HG02885 (cell line): ENCODE results near the gene TAAR1.
"Not testable (repeated sequence)": the region's sequence is repeated elsewhere in the genome, so short reads cannot be mapped to it uniquely, and the experiment has no call there.

Source experiments
- ATAC-seq: cut with Tn5 transposase; IDR thresholded peaks from one replicate; pipeline ENCODE4 v1.9.1; 2021; ENCODE audit warnings: mild to moderate bottlenecking; ENCODE audit not compliant: unreplicated experiment, poor library complexity

The TAAR1 gene

DNA sequence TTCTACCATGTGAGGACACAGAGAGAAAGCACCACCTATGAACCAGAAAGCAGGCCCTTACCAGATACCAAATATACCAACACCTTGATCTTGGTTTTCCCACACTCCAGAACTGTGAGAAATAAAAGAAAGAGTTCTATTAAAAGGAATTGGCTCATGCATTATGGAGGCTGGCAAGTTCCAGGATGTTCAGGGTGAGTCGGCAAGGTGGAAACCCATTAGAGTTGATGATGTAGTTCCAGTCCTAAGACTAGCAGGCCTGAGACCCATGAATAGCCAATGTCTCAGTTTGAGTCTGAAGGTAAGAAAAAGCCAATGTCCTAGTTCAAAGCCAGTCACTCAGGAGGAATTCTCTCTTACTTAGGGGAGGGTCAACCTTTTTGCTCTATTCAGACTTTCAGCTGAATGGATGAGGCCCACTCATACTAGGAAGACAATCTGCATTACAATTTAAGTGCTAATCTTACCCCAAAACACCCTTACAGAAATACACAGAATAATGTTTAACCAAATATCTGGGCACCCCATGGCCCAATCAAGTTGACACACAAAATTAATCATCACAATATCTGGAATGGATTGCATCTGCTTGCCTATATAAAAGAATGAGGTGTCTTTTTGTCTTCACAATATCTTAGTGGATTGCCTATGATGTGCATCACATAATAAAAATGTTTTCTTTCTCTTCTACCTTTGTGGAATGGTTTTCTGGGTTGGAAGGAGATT is 5.5 kb upstream of the TAAR1 start:
- ATAC-seq = no peak

DNA sequence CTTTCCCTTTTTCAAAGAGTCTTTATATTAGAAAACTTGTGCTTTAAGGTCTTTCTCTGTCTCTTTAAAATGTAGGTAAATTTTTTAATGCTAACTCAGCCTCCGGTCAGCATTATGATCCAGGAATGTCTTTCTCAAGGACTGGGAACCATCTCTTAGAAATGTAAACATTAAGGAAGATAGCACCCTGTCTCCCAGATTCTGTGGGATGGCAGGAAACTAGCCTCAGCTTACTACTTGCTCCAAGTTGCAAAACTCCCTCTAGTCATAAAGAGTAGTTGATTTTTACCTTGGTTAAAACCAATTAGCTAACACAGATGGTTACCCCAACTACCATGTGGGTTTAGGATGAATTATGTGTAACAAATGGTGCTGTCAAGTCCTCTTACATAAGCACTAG is 4.7 kb upstream of the TAAR1 start:
- no peak for ATAC-seq

DNA sequence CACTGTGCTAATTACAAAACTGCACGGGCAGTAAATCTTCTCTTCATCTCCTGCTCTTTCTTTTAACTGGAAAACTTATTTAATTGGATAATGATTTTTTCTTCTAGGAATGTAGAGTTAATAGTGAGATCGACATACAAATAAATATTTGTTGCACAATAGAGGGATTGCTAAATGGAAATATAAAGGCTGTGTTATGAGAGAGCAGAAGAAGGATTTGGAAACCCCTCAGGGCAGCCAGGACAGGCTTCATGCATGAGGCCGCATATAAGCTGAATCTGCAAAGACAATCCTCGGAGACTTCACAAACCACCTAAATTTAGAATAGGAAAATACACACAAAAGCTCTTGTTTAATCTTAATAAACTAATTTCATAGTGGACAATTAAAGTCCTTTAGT is 2.9 kb upstream of the TAAR1 start:
- ATAC-seq = no peak

DNA sequence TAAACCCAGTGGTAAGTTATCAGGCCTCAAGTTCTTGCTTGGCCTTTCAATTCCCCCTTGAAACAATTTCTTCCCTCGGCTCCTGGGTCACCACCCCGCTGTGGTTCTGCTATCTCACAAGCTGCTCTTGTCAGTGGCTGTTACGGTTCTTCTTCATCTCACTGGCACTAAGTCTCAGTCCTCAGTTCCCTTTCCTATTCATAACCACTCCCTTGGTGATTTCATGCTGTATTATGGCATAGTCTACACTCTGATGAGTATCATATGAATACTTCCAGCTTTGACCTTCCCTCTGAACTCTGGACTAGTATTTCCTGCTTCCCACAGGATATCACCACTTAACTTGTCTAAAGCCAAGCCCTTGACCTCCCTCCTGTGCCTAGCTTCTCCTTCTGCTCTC is 7.9 kb downstream of the TAAR1 start:
- ATAC-seq = peak; percentile 57

DNA sequence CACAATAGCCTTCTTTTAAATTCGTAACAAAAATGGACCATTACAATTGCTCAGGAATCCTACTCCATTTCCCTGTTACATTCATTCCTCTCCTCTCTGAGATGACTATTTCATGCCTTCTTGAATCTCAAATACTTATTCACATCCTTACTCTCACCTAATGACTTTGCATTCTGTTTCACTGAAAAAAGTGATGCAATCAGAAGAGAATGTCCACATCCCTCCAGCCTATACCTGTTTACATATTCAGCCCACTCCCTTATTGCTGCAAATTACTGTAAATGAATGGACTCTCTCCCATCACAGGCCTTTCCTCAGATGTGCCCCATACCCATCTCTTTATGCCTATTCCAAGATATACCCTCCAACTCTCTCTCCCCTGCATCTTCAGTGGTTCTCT is 8.6 kb downstream of the TAAR1 start:
- no peak for ATAC-seq

GRCh38 chr6:132648828-132649227 is 10.2 kb downstream of the TAAR1 start:
- no peak for ATAC-seq

DNA sequence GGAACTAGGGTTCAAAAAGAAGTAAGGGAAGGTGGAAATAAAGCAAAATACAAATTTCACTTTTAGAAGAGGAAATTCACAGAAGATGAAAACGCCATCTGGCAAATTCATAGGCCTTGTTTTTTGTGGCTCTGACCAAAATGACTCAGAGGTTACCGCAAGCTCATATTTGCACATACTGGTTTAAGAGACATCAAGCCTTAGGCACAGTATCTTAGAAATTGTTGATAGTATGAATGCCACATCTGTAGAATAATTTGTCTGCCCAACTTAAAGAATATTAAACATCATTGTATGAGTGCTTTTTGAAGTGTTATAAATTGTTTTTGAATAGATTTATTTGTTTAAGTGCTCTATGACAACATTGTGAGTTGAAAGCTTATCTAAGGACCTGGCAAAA is 10.6 kb downstream of the TAAR1 start:
- peak; percentile 91 for ATAC-seq

GRCh38 chr6:132643547-132643946 is 15.4 kb downstream of the TAAR1 start:
- ATAC-seq = peak; percentile 40

GRCh38 chr6:132637135-132637534 is 21.8 kb downstream of the TAAR1 start:
- ATAC-seq = not testable (repeated sequence)

DNA sequence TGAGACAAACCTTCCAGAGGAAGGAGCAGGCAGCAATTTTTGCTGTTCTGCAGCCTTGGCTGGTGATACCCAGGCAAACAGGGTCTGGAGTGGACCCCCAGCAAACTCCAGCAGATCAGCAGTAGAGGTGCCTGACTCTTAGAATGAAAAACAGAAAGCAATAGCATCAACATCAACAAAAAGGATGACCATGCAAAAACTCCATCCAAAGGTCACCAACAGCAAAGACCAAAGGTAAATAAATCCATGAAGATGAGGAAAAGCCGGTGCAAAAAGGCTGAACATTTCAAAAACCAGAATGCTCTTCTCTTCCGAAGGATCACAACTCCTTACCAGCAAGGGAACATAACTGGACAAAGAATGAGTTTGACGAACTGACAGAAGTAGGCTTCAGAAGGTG is 23.1 kb downstream of the TAAR1 start:
- not testable (repeated sequence) for ATAC-seq

DNA sequence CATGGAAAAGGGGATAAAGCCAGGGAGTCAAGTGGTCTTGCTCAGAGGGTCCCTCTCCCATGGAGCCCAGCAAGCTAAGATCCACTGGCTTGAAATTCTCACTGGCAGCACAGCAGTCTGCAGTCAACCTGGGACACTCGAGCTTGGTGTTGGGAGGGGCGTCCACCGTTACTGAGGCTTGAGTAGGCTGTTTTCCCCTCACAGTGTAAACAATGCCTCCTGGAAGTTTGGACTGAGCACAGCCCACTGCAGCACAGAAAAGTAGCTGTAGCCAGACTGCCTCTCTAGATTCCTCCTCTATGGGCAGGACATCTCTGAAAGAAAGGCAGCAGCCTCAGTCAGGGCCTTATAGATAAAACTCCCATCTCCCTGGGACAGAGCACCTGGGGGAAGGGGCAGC is 23.7 kb downstream of the TAAR1 start:
- ATAC-seq = not testable (repeated sequence)

- ATAC-seq = no peak
Measured at GRCh38 chr6:132634796-132635195, 24.2 kb downstream of the TAAR1 start.

DNA sequence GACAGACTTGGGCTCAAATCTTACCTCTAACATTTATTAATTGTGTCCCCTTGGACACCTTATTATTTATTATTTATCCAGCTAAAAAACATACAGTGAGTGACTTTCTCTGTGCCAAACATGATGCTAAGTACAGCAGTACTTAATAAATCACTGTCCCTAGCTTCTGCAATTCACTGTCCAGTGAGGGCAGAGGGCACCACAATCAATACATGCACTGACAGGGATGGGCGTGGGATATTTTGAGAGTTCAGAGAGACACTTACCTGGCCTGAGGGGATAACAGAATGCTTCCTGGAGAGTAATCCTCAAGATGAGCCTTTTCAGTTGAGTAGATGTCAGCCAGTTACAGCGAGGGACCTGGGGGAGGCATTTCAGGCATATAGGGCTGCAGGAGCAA is 25.6 kb downstream of the TAAR1 start:
- ATAC-seq = no peak

- ATAC-seq = no peak
Measured at GRCh38 chr6:132624175-132624574, 34.8 kb downstream of the TAAR1 start, which contains the start of gene TAAR2. TSS of gene TAAR2 (minus strand) at chr6:132624275. CDS start at chr6:132624275, 0 bp downstream.

DNA sequence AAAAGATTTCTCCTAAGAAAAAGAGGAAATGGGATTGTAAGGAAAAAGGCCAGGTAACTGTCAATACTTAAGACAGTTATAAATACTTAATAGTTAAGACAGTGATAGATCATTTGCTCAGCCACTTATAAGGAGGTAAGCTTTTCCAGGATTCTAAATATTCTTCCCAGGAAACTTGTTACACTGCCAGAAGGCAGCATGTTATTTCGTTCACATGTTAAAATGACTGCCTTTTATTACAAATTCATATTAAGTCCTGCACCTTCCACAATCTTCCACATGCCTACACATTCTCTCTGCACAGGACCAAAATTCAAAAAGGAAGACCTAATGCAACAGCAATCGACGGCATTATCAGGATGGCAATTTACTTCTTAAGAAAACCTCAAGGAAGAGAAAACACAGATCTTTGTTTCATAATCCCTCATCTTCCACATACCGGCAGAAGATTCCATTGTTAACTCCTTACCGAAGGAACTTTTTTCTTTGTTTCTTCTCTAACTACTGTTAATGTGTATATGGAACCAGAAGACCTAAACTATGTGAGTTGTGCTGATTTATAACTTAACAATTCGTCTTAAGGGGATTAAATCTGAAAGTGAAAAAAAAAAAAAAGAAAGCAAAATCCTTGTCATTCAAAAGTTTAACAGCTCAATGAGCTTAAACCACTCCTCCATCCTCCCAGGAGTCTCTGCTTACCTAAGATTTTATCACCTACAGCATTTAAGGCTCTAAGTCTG is 35.7 kb downstream of the TAAR1 start:
- ATAC-seq = no peak

GRCh38 chr6:132616677-132617076 is 42.3 kb downstream of the TAAR1 start:
- no peak for ATAC-seq

- peak; percentile 59 for ATAC-seq
Measured at GRCh38 chr6:132614554-132614953, 44.4 kb downstream of the TAAR1 start.

DNA sequence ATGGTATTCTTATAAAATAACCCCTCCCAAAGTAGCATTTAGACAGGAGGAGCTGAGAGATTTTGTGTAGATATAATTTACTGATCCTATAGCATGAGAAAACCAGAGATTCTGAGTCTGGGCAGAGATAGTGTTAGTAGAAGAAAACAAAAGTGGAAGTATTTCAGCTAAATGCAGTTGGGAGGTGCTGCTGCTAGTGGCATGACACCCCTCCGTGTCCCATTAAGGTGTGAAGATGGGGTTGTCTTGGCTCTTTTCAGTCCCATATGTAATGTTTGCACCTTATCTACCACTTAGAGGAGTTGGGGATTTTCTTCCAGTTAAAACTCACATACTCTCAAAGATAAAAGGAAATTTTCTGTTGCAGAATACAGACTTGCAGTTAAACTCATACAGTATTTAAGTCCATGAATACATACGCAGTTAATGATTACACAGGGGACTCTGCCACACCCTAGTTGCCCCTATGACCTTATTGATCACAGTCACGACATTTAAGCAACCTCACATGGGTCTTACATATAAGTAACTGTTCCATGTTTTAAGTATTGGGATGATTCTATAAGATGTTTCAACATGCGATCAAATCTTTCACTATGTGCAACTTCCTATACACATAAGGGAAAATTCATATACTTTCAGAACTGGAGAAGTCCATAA is 46.4 kb downstream of the TAAR1 start:
- no peak for ATAC-seq

DNA sequence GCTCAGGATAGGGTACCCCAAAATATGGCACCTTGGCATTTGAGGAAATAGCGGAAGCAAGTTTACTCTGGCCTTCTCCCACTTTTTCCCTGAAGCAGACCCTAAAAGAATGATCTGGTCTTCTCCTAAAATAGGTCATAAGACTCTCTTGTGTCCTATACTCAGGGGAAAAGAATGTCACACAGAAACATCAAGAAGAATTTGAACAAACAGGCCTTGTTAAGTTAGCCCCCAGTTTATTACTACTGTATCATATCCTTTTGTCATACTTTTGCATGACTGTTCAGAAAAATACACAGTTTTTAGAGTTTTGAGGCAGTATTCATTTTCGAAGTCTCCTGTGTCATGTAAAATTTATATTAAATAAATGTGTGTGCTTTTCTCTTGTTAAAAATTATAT is 47.4 kb downstream of the TAAR1 start:
- no peak for ATAC-seq

GRCh38 chr6:132607544-132608233 is 51.3 kb downstream of the TAAR1 start:
- no peak for ATAC-seq
